LNCaP clone FGC (cell line): ENCODE results near the gene NT5E.

Experiments
- DNase-seq: peaks from one replicate; pipeline ENCODE4 v3.0.0-alpha.2; 2011; ENCODE audit warnings: low read depth
- H3K4me3 ChIP-seq: 2 replicates; pipeline ENCODE4 v1.5.1; 2011; ENCODE audit warnings: mild to moderate bottlenecking, low read depth, low read length, control low read depth
- TF ChIP-seq, protein P1 (sequence below): IDR thresholded peaks from 2 replicates; pipeline ENCODE4 v1.5.1; 2012; ENCODE audit warnings: mild to moderate bottlenecking; ENCODE audit not compliant: control insufficient read depth, insufficient read depth; ENCODE audit errors: extremely low read depth

Gene NT5E

DNA sequence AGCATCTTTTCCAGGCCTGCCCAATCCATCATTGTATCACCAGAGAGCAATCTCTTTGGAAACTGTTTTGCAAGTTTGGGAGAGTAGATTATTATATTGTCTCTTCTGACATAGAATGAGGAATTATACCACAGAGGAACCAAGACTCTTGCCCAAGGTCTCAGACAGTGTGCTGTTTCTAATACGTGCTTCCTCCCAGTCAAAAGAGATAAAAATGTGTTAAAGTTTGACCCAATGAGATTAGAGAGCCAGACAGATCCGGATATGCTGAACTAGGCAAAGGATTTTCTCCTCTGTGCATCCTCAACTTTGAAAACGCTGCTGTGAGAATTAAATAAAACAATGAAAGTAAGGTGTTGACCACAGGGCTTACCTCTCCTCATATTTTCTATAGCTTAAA is 18.6 kb upstream of the NT5E start:
- TF ChIP-seq, protein P1, sequence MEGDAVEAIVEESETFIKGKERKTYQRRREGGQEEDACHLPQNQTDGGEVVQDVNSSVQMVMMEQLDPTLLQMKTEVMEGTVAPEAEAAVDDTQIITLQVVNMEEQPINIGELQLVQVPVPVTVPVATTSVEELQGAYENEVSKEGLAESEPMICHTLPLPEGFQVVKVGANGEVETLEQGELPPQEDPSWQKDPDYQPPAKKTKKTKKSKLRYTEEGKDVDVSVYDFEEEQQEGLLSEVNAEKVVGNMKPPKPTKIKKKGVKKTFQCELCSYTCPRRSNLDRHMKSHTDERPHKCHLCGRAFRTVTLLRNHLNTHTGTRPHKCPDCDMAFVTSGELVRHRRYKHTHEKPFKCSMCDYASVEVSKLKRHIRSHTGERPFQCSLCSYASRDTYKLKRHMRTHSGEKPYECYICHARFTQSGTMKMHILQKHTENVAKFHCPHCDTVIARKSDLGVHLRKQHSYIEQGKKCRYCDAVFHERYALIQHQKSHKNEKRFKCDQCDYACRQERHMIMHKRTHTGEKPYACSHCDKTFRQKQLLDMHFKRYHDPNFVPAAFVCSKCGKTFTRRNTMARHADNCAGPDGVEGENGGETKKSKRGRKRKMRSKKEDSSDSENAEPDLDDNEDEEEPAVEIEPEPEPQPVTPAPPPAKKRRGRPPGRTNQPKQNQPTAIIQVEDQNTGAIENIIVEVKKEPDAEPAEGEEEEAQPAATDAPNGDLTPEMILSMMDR = no peak
- no peak overlapping the region for H3K4me3 ChIP-seq
- DNase-seq = no peak

DNA sequence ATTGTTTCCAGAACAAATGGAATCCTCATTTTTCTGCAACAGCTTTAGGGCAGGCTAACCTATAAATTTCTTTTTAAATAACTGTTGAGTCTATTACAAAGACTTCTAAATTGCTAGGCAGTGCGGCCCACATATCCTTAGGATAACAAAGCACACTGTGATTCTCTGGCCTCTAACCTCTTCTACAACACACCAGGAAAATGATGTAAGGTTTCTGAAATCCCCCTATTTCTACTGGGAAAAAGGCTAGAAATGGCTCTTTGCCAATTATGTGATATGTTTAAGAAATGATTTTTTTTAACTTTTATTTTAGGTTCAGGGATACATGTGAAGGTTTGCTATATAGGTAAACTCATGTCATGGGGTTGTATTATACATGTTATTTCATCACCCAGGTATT is 17.3 kb upstream of the NT5E start:
- TF ChIP-seq, protein P1 = no peak
- H3K4me3 ChIP-seq = no peak overlapping the region
- DNase-seq = no peak

DNA sequence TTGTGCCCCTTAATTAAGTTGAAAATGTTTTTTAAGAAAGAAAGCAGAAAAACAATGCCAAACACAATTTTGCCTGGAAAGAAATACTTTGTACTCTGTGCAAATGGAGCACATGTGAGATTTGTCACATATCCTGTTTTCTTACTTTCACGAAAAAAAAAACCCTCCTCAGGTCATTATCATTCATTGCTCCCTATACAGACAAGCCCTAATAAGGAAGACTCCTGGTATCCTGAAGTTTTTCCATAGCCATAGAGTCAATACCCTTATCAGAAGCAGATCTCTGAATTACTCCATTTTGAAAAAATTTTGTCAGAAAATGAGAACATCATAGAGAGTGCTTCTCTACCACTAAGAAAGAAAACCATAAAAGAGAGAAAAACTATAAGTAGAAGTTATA is 14.0 kb upstream of the NT5E start:
- H3K4me3 ChIP-seq = no peak overlapping the region
- TF ChIP-seq, protein P1 = no peak
- no peak for DNase-seq

DNA sequence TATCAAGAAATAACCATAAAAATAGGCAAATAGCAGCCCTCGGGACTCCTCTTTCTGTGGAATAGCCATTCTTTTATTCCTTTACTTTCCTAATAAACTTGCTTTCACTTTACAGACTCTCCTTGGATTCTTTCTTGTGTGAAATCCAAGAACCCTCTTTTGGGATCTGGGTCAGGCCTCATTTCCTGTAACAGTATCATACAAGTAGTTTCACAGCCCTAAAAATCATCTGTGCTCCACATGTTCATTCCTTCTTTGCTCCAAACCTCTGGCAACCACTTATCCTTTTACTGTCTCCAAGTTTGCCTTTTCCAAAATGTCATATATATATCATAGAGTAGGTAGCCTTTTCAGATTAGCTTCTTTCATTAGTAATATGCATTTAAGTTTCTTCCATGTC is 13.5 kb upstream of the NT5E start:
- no peak for DNase-seq
- TF ChIP-seq, protein P1 = no peak
- H3K4me3 ChIP-seq = no peak overlapping the region

DNA sequence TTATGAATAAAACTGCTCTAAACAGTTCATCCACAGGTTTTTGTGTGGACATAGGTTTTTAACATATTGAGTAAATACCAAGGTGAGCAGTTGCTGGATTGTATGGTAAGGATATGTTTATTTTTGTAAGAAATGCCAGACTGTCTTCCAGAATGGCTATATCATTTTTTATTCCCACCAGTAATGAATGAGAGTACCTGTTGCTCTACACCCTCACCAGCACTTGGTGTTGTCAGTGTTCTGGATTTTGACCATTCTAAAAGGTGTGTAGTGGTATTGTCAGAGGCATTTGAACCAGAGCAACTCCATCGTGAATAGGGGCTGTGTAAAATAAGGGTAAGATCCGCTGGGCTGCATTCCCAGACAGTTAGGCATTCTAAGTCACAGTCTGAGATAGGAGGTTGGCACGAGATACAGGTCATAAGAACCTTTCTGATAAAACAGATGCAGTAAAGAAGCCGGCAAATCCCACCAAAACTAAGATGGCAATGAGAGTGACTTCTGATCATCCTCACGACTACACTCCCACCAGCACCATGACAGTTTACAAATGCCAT is 12.9 kb upstream of the NT5E start:
- no peak overlapping the region for H3K4me3 ChIP-seq
- TF ChIP-seq, protein P1 = no peak
- no peak for DNase-seq

DNA sequence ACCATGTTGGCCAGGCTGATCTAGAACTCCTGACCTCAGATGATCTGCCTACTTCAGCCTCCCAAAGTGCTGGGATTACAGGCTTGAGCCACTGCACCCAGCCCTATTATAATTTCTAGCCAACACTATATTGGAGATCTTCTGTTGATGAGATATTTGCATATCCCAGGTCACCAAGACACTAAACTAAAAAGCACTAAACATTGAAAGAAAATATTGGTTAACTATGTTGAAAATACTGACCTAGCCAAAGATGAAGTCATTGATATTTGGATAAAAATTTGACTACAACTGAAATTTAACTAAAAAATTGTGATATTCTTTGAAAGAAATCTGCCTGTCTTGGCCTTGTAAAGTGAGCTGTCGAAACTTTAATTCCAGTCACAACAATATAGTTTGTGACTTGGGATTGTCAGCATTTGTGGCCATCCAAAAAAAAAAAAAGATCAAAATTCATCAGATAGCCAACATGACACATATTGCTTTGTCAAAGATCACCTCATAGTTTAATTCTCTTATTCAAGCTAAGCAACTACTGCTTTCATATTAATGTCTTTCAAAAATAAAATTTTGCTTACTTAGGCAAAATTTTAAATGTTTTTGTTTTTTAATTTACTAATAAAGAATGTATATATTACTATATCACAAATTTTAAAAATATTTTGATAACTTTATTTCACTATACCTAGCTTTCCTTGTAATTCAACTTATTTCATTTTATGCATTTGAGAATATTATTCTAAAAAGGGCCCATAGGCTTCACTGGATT is 6.3 kb upstream of the NT5E start:
- TF ChIP-seq, protein P1 = no peak
- no peak for DNase-seq
- no peak overlapping the region for H3K4me3 ChIP-seq
